Nephron progenitor cell (in vitro differentiated cells): Measurements from ENCODE around the gene TENT5C.

Experiments used
- DNase-seq: peaks from one replicate; pipeline ENCODE4 v3.0.0; 2021
- H3K27ac Mint-ChIP-seq: 2 replicates; pipeline ENCODE4 v1.8.0; 2021; ENCODE audit warnings: mild to moderate bottlenecking, moderate library complexity, mixed read lengths
- H3K27me3 Mint-ChIP-seq: 2 replicates; pipeline ENCODE4 v1.8.0; 2021; ENCODE audit warnings: mild to moderate bottlenecking, low read depth, mixed read lengths; ENCODE audit not compliant: poor library complexity
- H3K36me3 Mint-ChIP-seq: 2 replicates; pipeline ENCODE4 v1.8.0; 2021; ENCODE audit warnings: low read depth, mixed read lengths
- H3K4me1 Mint-ChIP-seq: 2 replicates; pipeline ENCODE4 v1.8.0; 2021; ENCODE audit warnings: mixed read lengths
- H3K4me3 Mint-ChIP-seq: 2 replicates; pipeline ENCODE4 v1.8.0; 2021; ENCODE audit warnings: mild to moderate bottlenecking, moderate library complexity, mixed read lengths
- H3K9me3 Mint-ChIP-seq: 2 replicates; pipeline ENCODE4 v1.8.0; 2021; ENCODE audit warnings: mild to moderate bottlenecking, moderate library complexity, mixed read lengths
- TF ChIP-seq, protein P1 (sequence below): fragments of 200-600 bp; sonication (generic); IDR thresholded peaks from 2 replicates; pipeline ENCODE4 v1.5.0; 2021; ENCODE audit warnings: antibody characterized with exemption

The TENT5C gene

DNA sequence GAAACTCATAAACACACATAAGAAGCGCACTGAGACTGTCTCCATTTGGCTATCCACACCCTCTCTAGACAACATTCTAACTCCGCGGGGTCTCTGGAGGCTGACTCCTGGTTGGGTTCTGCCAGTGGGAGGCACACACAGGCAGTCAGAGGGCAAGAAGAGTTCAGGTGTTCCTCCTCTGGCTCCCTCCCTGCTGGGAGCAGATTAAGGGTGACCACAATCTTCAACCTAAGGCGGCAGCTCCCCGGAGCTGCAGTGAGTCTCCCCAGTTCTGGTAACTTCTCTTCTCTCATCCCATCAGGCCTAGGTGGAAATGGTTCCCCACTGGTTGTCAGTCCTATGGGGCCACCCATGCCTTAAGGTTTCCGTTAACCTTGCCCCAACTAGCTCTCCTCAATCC, 7.4 kb upstream of the TENT5C start:
- no peak overlapping the region for H3K4me3 Mint-ChIP-seq
- H3K9me3 Mint-ChIP-seq, result no peaks in the 10 kb centered on the region

DNA sequence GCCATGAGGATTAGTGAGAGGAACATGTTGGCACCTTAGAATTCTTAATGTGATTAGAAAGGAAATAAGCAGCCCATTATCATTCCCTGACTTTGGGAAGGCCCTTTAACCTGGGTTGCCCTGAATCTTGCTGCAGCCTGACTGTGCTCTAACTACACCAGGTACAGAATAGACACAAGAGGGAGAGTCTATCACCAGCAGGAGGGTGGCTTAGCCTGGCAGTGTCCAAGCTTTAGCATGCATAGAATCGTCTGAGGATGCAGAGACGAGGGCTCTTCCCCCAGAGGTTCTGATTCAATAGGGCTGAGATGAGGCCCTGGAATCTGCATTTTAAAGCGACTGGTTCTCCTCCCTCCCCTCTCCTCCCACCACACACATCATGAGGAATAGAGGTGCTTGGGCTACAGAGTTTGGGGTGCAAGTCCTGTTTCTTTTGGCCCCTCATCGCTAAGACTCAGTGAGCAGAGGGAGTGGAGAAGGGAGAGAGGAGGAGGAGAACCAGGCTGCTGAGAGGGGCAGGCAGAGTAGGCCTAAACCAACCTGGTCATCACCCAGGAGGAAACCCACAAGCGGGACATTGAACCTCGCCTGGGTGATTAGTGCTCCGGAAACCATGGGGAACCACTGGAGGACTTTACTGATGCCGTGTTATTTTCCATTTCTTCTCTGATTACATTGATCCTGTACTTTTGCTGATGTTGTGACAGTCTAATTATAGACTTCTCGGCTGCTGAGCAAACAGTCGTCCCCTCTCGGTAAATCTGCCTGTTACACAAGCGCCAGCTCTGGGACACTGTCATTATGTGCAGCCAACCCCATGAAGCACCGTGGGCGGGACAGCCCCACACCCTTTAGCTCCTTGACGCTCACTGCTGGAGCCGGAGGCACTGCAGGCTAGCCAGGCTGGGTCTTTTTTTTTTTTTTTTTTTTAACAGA, 6.3 kb upstream of the TENT5C start:
- H3K36me3 Mint-ChIP-seq, result no peaks in the 10 kb centered on the region
- H3K4me1 Mint-ChIP-seq, result peaks cover 2% of the 10 kb centered on the region
- DNase-seq, result no peak
- no peak overlapping the region for H3K27ac Mint-ChIP-seq
- no peaks in the 10 kb centered on the region for H3K9me3 Mint-ChIP-seq
- no peak overlapping the region for H3K4me3 Mint-ChIP-seq
- H3K27me3 Mint-ChIP-seq, result peaks cover 27% of the 10 kb centered on the region
- TF ChIP-seq, protein P1, sequence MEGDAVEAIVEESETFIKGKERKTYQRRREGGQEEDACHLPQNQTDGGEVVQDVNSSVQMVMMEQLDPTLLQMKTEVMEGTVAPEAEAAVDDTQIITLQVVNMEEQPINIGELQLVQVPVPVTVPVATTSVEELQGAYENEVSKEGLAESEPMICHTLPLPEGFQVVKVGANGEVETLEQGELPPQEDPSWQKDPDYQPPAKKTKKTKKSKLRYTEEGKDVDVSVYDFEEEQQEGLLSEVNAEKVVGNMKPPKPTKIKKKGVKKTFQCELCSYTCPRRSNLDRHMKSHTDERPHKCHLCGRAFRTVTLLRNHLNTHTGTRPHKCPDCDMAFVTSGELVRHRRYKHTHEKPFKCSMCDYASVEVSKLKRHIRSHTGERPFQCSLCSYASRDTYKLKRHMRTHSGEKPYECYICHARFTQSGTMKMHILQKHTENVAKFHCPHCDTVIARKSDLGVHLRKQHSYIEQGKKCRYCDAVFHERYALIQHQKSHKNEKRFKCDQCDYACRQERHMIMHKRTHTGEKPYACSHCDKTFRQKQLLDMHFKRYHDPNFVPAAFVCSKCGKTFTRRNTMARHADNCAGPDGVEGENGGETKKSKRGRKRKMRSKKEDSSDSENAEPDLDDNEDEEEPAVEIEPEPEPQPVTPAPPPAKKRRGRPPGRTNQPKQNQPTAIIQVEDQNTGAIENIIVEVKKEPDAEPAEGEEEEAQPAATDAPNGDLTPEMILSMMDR, result no peak

More for the DNA sequence above, 7.4 kb upstream of the TENT5C start:
- Mint-ChIP-seq H3K27ac (no peak overlapping the region), H3K36me3 (no peaks in the 10 kb centered on the region), H3K4me1 (no peaks in the 10 kb centered on the region), H3K27me3 (peaks cover 20% of the 10 kb centered on the region)
- TF ChIP-seq, protein P1, result no peak
- DNase-seq, result no peak

DNA sequence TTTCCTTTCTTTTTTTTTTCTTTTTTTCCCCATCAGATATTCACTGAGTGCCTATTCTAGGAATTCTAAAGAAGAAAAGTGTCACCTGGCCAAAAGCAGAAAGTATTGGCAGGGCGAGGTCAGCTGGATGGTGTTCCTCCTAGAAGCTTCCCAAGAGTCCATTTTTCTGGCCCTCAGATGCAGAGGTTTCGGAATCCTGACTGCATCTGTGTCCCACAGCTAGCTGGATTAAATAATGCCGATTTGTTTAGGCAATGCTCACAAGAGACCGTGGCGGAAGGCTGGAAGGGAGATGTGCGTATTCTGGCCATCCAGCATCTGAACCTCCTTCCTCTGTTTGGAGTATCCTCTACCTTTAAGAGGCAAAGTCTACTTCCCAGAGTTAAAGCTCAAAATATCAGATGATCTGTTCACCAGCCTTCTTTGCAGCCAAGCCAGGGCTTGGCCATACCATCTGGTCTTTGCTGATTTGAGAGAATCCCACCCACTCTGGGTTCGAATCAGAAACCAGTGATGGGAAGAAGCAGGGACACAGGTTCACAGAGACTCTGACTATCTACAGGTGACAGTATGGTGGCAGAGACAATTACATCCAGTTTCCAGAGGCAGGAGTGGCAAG, 5.4 kb upstream of the TENT5C start:
- no peaks in the 10 kb centered on the region for H3K9me3 Mint-ChIP-seq
- H3K27ac Mint-ChIP-seq, result no peak overlapping the region
- H3K27me3 Mint-ChIP-seq, result peaks cover 30% of the 10 kb centered on the region
- no peaks in the 10 kb centered on the region for H3K36me3 Mint-ChIP-seq
- TF ChIP-seq, protein P1, result no peak
- no peak for DNase-seq
- no peak overlapping the region for H3K4me3 Mint-ChIP-seq
- H3K4me1 Mint-ChIP-seq, result peaks cover 5% of the 10 kb centered on the region

DNA sequence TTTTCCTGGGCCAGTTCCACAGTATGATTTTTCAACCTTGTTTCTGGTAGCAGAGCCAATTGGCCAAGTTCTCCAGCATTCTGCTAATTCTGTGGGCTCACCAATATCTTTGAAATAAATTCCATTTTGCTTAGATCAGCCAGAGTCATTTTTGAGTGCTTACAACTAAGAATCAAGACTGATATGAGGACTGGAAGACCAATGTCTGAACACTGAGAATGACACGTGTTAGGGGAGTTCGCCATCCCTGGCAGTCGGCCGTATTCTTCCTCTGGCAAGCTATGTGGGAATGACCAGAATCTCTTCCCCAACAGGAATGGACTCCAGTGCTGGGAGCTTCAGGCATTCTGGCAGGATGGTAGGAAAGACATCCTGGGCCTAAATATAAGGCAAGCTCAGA, 4.9 kb upstream of the TENT5C start:
- Mint-ChIP-seq H3K4me3 (no peak overlapping the region), H3K36me3 (no peaks in the 10 kb centered on the region), H3K27ac (no peak overlapping the region), H3K27me3 (peaks cover 30% of the 10 kb centered on the region), H3K9me3 (no peaks in the 10 kb centered on the region), H3K4me1 (peaks cover 5% of the 10 kb centered on the region)
- TF ChIP-seq, protein P1, result no peak
- no peak for DNase-seq

DNA sequence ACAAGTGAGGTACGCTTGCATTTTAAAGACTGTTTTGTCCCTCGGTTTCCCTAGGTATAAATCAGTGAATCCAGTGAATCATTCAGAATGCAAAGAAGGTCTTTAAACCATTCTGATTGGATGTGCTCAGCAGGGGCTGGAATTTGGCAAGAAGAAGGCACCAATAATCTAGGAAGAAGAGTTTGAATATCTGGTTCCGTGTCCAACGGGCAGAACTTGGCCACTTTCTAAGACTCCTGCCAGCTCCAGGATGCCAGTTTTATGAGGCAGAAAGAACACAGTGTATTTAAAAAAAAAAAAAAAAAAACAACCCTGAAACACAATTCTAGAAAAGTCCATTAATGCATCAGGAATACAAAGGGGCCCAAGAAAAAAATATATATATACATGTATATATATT, 3.0 kb upstream of the TENT5C start:
- no peaks in the 10 kb centered on the region for H3K9me3 Mint-ChIP-seq
- H3K4me1 Mint-ChIP-seq, result peaks cover 18% of the 10 kb centered on the region
- H3K27me3 Mint-ChIP-seq, result peaks cover 43% of the 10 kb centered on the region
- H3K36me3 Mint-ChIP-seq, result no peaks in the 10 kb centered on the region
- H3K27ac Mint-ChIP-seq, result no peak overlapping the region
- no peak for DNase-seq
- TF ChIP-seq, protein P1, result no peak
- H3K4me3 Mint-ChIP-seq, result no peak overlapping the region
